Measurements from ENCODE around the gene DGKG. TPM values are rescaled to one million over a fixed set of nuclear protein-coding genes. Genes with fewer than 3 reads are reported as not detected.

DGKG gene
- polyA plus RNA-seq, 2 of the 4 experiments (the other 2 are of a cell fraction): 11.5 to 13.3 TPM

- Histone ChIP-seq H3K4me2 (no peak overlapping the region), H3K9me3 (no peaks in the 10 kb centered on the region), H3K27ac (no peak overlapping the region), H3K4me3 (no peak overlapping the region), H3K4me1 (no peaks in the 10 kb centered on the region)
- DNase-seq (ENCODE audit: low read depth in 1 of 2, low spot score in 1 of 2) (peak in 1 of 2 experiments; percentile 48), ATAC-seq (peak; percentile 75 to 92; a peak in 4 of 6 replicates), FAIRE-seq (no peak)
- ChIA-PET POLR2A (no interaction called here), CTCF (interaction anchor here (0.6 to 2.9 kb wide), 11 partner anchors 9 to 348 kb away, joined by 3 to 20 read pairs (median 3); no protein-coding TSS in a partner anchor)
- 62% methylated on average over 23 of the region's 29 CpGs for WGBS (ENCODE audit: missing lambda C conversion rate)
- no peak for TF ChIP-seq EP300 (IDR thresholded peaks at IDR 0.05)
- TF ChIP-seq HOXB5 (CRISPR knock-in tag; IDR thresholded peaks at IDR 0.05): no peak
- no peak for TF ChIP-seq MAFK (IDR thresholded peaks at IDR 0.05; ENCODE audit: partially characterized antibody)
- TF ChIP-seq TFCP2L1 (CRISPR knock-in tag; IDR thresholded peaks at IDR 0.05): no peak
- no peak for TF ChIP-seq HES2 (IDR thresholded peaks at IDR 0.05)
- peak; percentile 15; the same call in 1 of the 3 replicates for TF ChIP-seq SMC3 (IDR thresholded peaks at IDR 0.05)
- no peak for TF ChIP-seq KDM5A (IDR thresholded peaks at IDR 0.05)
- no peak for TF ChIP-seq POLR2AphosphoS2 (conservative IDR thresholded peaks at IDR 0.05; ENCODE audit: low read length)
- no peak for TF ChIP-seq CBX8 (IDR thresholded peaks at IDR 0.05)
- no peak for TF ChIP-seq SREBF2 (IDR thresholded peaks at IDR 0.05)
- TF ChIP-seq JUN (IDR thresholded peaks at IDR 0.05): no peak
- peak; percentile 30 for TF ChIP-seq CTCF (IDR thresholded peaks at IDR 0.05)
- no peak for TF ChIP-seq HOXA7 (CRISPR knock-in tag; IDR thresholded peaks at IDR 0.05)
- TF ChIP-seq ESRRA (IDR thresholded peaks at IDR 0.05; ENCODE audit: borderline replicate concordance, low read length): no peak
- TF ChIP-seq ZFP36 (IDR thresholded peaks at IDR 0.05; ENCODE audit: borderline replicate concordance, partially characterized antibody): no peak
- no peak for TF ChIP-seq E2F6 (IDR thresholded peaks at IDR 0.05; ENCODE audit: borderline replicate concordance, low read depth)
- TF ChIP-seq RAD21 (conservative IDR thresholded peaks at IDR 0.05 in 1 of 2, IDR thresholded peaks at IDR 0.05 in 1 of 2): peak in 1 of 2 experiments; percentile 30; a peak in 1 of 5 replicates
- no peak for TF ChIP-seq CEBPB (IDR thresholded peaks at IDR 0.05)
Observed at GRCh38 chr3:186268616-186269448, 93.2 kb downstream of the DGKG start.

- H3K27ac ChIP-seq: no peak overlapping the region
- TF ChIP-seq FOSB (CRISPR knock-in tag; IDR thresholded peaks at IDR 0.05) (no peak), PHF8 (IDR thresholded peaks at IDR 0.05; ENCODE audit: borderline replicate concordance, low read depth) (no peak), EHMT2 (IDR thresholded peaks at IDR 0.05; ENCODE audit: low read depth) (no peak), RARB (CRISPR knock-in tag; IDR thresholded peaks at IDR 0.05) (no peak), MAZ (IDR thresholded peaks at IDR 0.05; ENCODE audit: borderline replicate concordance, low read depth, low read length) (no peak)
- H3K4me1 ChIP-seq: no peaks in the 10 kb centered on the region
- ChIA-PET POLR2A (no interaction called here), CTCF (interaction anchor here (0.6 to 2.9 kb wide), 6 partner anchors 8 to 322 kb away, joined by 3 to 20 read pairs (median 5); no protein-coding TSS in a partner anchor)
- 65% methylated on average over 6 of the region's 6 CpGs for WGBS (ENCODE audit: missing lambda C conversion rate)
- no peak overlapping the region for H3K4me2 ChIP-seq
- no peaks in the 10 kb centered on the region for H3K9me3 ChIP-seq
- FAIRE-seq: no peak
- H3K4me3 ChIP-seq: no peak overlapping the region
- DNase-seq (ENCODE audit: low read depth in 1 of 2, low spot score in 1 of 2): no peak
- ATAC-seq: no peak
Observed at GRCh38 chr3:186267758-186268157, 94.3 kb downstream of the DGKG start.

Measured in A549 (cell line).